Hepatocyte (in vitro differentiated cells): ENCODE results near the gene TTC7B.

Experiments
- EZH2 ChIP-seq: fragments of 200-600 bp; sonication (generic); IDR thresholded peaks from 2 replicates; pipeline ENCODE4 v1.6.1; 2016; ENCODE audit warnings: antibody characterized with exemption, mild to moderate bottlenecking, borderline replicate concordance
- TF ChIP-seq, protein P1 (sequence below): fragments of 200-600 bp; sonication (generic); IDR thresholded peaks from 2 replicates; pipeline ENCODE4 v1.5.1; 2016; ENCODE audit warnings: antibody characterized with exemption, mild to moderate bottlenecking; ENCODE audit not compliant: poor library complexity

DNA sequence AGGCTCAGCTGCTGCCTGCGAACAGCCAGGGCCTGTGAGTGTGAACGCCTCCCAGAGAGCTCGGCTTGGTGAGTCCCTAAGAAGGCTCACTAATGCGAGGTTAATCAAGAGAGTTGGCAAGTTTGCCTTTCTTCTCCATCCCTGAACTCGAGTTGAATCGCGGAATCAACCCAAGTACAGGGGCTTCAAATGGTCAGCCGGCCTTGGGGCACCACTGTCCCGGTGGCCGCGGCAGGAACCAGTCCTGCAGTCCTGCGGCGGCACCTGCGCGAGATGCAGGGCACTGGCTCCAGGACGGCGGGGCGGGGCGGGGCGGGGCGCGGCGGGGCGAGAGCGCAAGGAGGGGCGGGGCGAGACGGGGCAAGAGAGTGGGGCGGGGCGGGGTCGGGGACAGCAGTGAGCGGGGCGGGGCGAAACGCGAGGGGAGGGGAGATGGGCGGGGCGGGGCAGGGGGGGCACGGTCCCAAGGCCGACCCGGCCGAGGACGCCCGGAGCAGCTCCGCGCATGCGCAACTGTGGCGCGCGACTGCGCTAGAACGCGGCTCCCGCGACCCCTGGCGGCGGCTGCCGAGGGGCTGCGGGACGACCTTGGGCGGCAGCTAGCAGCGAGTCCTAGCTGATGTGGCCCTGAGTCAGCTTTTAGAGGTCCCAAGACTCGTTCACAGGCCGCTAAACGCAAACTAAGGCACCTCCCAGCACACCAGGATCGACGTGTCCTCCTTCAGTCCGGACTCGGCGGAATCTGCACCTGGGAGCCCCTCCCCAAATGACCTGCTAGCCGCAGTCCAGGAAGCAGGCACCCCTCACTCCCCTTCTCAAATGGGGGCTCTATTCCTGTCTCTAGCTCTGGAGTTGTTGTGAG is 58.0 kb downstream of the TTC7B start:
- TF ChIP-seq, protein P1, sequence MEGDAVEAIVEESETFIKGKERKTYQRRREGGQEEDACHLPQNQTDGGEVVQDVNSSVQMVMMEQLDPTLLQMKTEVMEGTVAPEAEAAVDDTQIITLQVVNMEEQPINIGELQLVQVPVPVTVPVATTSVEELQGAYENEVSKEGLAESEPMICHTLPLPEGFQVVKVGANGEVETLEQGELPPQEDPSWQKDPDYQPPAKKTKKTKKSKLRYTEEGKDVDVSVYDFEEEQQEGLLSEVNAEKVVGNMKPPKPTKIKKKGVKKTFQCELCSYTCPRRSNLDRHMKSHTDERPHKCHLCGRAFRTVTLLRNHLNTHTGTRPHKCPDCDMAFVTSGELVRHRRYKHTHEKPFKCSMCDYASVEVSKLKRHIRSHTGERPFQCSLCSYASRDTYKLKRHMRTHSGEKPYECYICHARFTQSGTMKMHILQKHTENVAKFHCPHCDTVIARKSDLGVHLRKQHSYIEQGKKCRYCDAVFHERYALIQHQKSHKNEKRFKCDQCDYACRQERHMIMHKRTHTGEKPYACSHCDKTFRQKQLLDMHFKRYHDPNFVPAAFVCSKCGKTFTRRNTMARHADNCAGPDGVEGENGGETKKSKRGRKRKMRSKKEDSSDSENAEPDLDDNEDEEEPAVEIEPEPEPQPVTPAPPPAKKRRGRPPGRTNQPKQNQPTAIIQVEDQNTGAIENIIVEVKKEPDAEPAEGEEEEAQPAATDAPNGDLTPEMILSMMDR: peak; percentile 88
- TF ChIP-seq EZH2: no peak
